Measurements from ENCODE around the gene MAOA.
"Not testable (repeated sequence)": the region's sequence is repeated elsewhere in the genome, so short reads cannot be mapped to it uniquely, and the experiment has no call there.

The MAOA gene

DNA sequence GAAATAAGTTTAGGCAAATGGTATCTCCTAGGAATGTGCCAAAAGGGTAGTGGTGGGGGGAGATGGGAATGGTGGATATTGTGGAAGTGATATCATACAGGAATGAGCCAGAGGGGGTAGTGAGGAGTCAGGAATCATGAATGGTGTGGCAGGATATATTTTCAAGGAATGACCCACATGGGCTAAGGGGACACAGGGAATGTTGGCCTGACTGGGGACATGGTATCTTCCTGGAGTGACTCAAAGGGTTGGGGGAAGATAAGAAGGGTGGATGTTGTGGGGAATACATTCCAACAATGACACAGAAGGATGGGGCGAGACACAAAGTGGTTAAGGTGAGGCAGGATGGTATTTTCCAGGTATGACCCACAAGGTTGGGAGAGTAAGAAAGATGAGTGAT, 60.6 kb downstream of the MAOA start:
- TF ChIP-seq, protein P1, sequence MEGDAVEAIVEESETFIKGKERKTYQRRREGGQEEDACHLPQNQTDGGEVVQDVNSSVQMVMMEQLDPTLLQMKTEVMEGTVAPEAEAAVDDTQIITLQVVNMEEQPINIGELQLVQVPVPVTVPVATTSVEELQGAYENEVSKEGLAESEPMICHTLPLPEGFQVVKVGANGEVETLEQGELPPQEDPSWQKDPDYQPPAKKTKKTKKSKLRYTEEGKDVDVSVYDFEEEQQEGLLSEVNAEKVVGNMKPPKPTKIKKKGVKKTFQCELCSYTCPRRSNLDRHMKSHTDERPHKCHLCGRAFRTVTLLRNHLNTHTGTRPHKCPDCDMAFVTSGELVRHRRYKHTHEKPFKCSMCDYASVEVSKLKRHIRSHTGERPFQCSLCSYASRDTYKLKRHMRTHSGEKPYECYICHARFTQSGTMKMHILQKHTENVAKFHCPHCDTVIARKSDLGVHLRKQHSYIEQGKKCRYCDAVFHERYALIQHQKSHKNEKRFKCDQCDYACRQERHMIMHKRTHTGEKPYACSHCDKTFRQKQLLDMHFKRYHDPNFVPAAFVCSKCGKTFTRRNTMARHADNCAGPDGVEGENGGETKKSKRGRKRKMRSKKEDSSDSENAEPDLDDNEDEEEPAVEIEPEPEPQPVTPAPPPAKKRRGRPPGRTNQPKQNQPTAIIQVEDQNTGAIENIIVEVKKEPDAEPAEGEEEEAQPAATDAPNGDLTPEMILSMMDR (IDR thresholded peaks at IDR 0.05; ENCODE audit: low read depth, low read length) = no peak
- no peak overlapping the region for H3K4me3 ChIP-seq (ENCODE audit: low read depth, low read length)

DNA sequence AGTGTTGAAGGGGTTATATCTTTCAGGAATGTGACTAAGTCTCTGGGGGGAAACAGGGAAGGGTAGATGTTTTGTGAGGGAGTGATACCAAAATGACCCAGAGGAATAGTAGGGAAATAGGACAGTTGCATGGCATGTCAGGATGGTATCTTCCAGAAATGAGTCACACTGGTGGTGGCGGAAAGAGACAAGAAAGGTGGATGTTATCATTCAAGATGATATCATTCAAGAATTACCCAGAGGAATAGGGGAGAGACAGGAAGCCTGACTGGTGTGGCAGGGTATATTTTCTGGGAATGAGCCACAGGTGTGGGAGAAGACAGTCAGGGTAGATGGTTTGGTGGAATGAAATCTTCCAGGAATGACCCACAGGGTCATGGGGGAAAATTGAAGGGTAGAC, 61.1 kb downstream of the MAOA start:
- TF ChIP-seq, protein P1 (IDR thresholded peaks at IDR 0.05; ENCODE audit: low read depth, low read length) = no peak
- no peak overlapping the region for H3K4me3 ChIP-seq (ENCODE audit: low read depth, low read length)

DNA sequence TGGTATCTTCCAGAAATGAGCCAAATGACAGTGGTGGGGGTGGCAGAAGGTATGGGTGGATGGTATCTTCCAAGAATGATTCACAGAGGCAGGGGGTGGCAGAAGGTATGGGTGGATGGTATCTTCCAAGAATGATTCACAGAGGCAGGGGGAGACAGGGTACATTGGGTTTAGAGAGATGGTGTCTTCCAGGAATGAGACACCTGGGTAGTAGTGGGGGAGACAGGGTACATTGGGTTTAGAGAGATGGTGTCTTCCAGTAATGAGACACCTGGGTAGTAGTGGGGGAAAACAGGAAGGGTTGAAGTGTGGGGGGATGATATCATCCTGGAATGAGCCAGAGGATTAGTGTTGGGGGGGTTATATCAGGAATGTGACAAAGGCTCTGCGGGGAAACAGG, 62.0 kb downstream of the MAOA start:
- TF ChIP-seq, protein P1 (IDR thresholded peaks at IDR 0.05; ENCODE audit: low read depth, low read length) = no peak
- no peak overlapping the region for H3K4me3 ChIP-seq (ENCODE audit: low read depth, low read length)

GRCh38 chrX:43718546-43718945, 62.4 kb downstream of the MAOA start:
- H3K4me3 ChIP-seq (ENCODE audit: low read depth, low read length) = no peak overlapping the region
- TF ChIP-seq, protein P1 (IDR thresholded peaks at IDR 0.05; ENCODE audit: low read depth, low read length) = no peak

GRCh38 chrX:43718956-43719355, 62.9 kb downstream of the MAOA start:
- H3K4me3 ChIP-seq (ENCODE audit: low read depth, low read length) = no peak overlapping the region
- TF ChIP-seq, protein P1 (IDR thresholded peaks at IDR 0.05; ENCODE audit: low read depth, low read length) = no peak

- no peak overlapping the region for H3K4me3 ChIP-seq (ENCODE audit: low read depth, low read length)
- TF ChIP-seq, protein P1 (IDR thresholded peaks at IDR 0.05; ENCODE audit: low read depth, low read length) = no peak
Observed at GRCh38 chrX:43720082-43720481, 64.0 kb downstream of the MAOA start.

DNA sequence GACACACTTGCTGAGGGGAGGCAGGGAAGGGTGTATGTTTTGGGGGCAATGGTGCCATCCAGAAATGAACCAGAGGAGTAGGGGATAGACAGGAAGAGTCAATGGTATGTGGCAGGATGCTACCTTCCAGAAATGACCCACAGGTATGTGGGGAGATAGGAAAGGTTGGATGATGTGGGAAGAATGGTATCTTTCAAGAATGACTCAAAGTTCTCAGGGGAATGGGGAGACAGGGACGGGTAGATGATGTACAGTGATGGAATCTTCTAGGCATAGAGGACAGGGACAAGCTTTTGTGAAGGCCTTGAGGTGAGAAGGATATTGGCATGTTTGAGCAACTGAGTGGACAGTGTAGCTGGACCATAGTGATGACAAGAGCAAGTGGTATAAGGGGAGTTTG, 64.9 kb downstream of the MAOA start:
- TF ChIP-seq, protein P1 (IDR thresholded peaks at IDR 0.05; ENCODE audit: low read depth, low read length) = no peak
- no peak overlapping the region for H3K4me3 ChIP-seq (ENCODE audit: low read depth, low read length)

DNA sequence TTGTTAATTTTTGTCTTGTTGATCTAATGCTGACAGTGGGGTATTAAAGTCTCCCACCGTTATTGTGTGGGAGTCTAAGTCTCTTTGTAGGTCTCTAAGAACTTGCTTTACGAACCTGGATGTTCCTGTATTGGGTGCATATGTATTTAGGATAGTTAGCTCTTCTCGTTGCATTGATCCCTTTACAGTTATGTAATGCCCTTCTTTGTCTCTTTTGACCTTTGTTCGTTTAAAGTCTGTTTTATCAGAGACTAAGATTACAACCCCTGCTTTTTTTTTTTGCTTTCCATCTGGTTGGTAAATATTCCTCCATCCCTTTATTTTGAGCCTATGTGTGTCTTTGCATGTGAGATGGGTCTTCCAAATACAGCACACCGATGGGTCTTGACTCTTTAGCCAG, 69.1 kb downstream of the MAOA start:
- H3K4me3 ChIP-seq (ENCODE audit: low read depth, low read length) = not testable (repeated sequence)

GRCh38 chrX:43727254-43727653, 71.2 kb downstream of the MAOA start:
- not testable (repeated sequence) for H3K4me3 ChIP-seq (ENCODE audit: low read depth, low read length)
